Measurements from ENCODE around the gene SAT1.

DNA sequence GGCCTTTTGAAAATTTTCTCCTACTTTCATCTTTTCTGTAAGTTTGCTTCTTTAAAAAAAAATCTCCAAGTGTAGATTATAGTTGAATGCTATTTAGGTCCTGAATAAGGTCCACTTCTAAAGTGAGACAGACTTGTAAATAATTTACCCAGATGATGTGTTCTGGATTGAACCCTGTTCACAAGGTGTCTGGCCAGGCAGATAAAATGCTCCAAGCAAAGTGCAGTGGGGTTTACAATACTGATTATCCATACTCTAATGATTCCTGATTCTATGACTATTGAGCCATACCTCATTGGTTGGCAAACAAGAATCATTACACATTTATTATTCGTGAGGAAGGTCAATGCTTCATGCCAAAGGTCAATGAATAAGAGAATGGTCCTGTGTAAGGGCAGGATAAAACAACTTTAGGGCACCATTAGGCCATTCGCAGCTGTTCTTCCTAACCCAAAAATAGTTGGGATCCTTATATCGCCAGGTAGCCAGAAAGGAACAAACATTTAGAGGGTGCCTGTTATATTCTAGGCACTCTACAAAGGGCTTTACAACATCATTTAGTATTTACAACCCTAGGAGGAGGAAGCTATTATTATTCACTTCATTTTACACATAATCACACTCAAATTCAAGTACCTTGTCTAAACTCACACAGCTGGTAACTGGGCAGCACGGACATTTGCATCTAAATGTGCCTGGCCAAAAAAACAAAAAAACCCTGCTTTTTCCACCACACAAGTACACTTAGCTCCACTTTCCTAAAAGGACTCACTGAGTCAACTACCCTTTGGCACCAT, 18.6 kb upstream of the SAT1 start:
- TF ChIP-seq POLR2A (IDR thresholded peaks at IDR 0.05; ENCODE audit: low read length): no peak
- no peak for TF ChIP-seq GATA1 (IDR thresholded peaks at IDR 0.05; ENCODE audit: low read depth, low read length)
